HepG2 (cell line): ENCODE results near the gene TRIM15. TPM values are rescaled to one million over a fixed set of nuclear protein-coding genes. Genes with fewer than 3 reads are reported as not detected.

ENCODE experiments used
- HNRNPL ChIP-seq: fragments of 200-400 bp; formaldehyde crosslinking; IDR thresholded peaks from 2 replicates; pipeline ENCODE4 v1.6.1; 2017; ENCODE audit warnings: mild to moderate bottlenecking, low read depth, low read length
- KAT8 ChIP-seq: IDR thresholded peaks from 2 replicates; pipeline ENCODE4 v1.6.1; 2016; ENCODE audit warnings: missing genetic modification reagents, missing compliant biosample characterization
- SMYD3 ChIP-seq: sonication (generic); formaldehyde crosslinking; IDR thresholded peaks from 2 replicates; pipeline ENCODE4 v1.8.1; 2023; ENCODE audit warnings: mild to moderate bottlenecking, missing genetic modification reagents
- SPEN ChIP-seq: sonication (generic); formaldehyde crosslinking; IDR thresholded peaks from 2 replicates; pipeline ENCODE4 v1.5.1; 2020; ENCODE audit warnings: low read depth, mild to moderate bottlenecking, missing genetic modification reagents
- TAF1 ChIP-seq: sonication (generic); formaldehyde crosslinking; IDR thresholded peaks from 2 replicates; pipeline ENCODE4 v1.4.0; 2020; ENCODE audit warnings: missing genetic modification reagents
- TARDBP ChIP-seq: sonication (generic); formaldehyde crosslinking; IDR thresholded peaks from 2 replicates; pipeline ENCODE4 v1.8.0; 2022; ENCODE audit warnings: mild to moderate bottlenecking, missing genetic modification reagents
- ZNF12 ChIP-seq: sonication (generic); formaldehyde crosslinking; IDR thresholded peaks from 2 replicates; pipeline ENCODE4 v1.5.0; 2020; ENCODE audit warnings: missing genetic modification reagents
- ZNF20 ChIP-seq: sonication (generic); formaldehyde crosslinking; IDR thresholded peaks from 2 replicates; pipeline ENCODE4 v1.4.0; 2020; ENCODE audit warnings: mild to moderate bottlenecking, moderate library complexity, missing genetic modification reagents
- ZNF333 ChIP-seq: sonication (generic); formaldehyde crosslinking; IDR thresholded peaks from 2 replicates; pipeline ENCODE4 v1.4.0; 2020; ENCODE audit warnings: mild to moderate bottlenecking, missing genetic modification reagents, borderline replicate concordance
- ZNF510 ChIP-seq: sonication (generic); formaldehyde crosslinking; IDR thresholded peaks from 2 replicates; pipeline ENCODE4 v1.4.0; 2020; ENCODE audit warnings: low read depth, mild to moderate bottlenecking, missing genetic modification reagents
- ZNF513 ChIP-seq: sonication (generic); formaldehyde crosslinking; conservative IDR thresholded peaks from 2 replicates; pipeline ENCODE4 v1.5.0; 2020; ENCODE audit warnings: missing genetic modification reagents
- ZNF607 ChIP-seq: sonication (generic); formaldehyde crosslinking; IDR thresholded peaks from 2 replicates; pipeline ENCODE4 v1.5.1; 2020; ENCODE audit warnings: missing genetic modification reagents, mild to moderate bottlenecking, borderline replicate concordance
- ZNF652 ChIP-seq: IDR thresholded peaks from 2 replicates; pipeline ENCODE4 v1.6.1; 2016; ENCODE audit warnings: low read depth, borderline replicate concordance
- ZNF790 ChIP-seq: sonication (generic); formaldehyde crosslinking; IDR thresholded peaks from 2 replicates; pipeline ENCODE4 v1.8.0; 2022; ENCODE audit warnings: missing genetic modification reagents, mild to moderate bottlenecking, borderline replicate concordance
- ZNF891 ChIP-seq: sonication (generic); formaldehyde crosslinking; IDR thresholded peaks from 2 replicates; pipeline ENCODE4 v1.5.0; 2020; ENCODE audit warnings: mild to moderate bottlenecking, missing genetic modification reagents
- ZZZ3 ChIP-seq: sonication (generic); formaldehyde crosslinking; IDR thresholded peaks from 2 replicates; pipeline ENCODE4 v1.4.0; 2020; ENCODE audit warnings: missing genetic modification reagents, mild to moderate bottlenecking, borderline replicate concordance
- polyA plus RNA-seq, 8 experiments: library from polyadenylated mRNA; depleted of rRNA in 3 of 8; stranded (reverse) in 7 of 8; unstranded in 1 of 8; fragments of >200 nt; fragmentation: Illumina TruSeq in 4 of 8; extraction: Trizol in 4 of 8; gene quantifications; 2 replicates each; pipeline versions ENCODE4 v1.2.1 to v1.2.3, GENCODE V29; 2011 to 2016; ENCODE audit warnings: low read depth in 4 of 8, missing spikeins in 1 of 8, mixed read lengths in 1 of 8; ENCODE audit not compliant: insufficient read depth in 1 of 8
- total RNA-seq, 5 experiments: library from RNA; depleted of rRNA; stranded (reverse); fragments of >200 nt; fragmentation: Illumina TruSeq; extraction: Trizol; gene quantifications; 2 replicates each; pipeline ENCODE4 v1.2.3, GENCODE V29; 2016; ENCODE audit warnings: low read depth in 1 of 5
- TF ChIP-seq, protein P1 (sequence below): sonication (generic); formaldehyde crosslinking; IDR thresholded peaks from 2 replicates; pipeline ENCODE4 v1.4.0; 2020; ENCODE audit warnings: missing genetic modification reagents, borderline replicate concordance
- TF ChIP-seq, protein P2 (sequence below): sonication (generic); formaldehyde crosslinking; IDR thresholded peaks from 2 replicates; pipeline ENCODE4 v1.5.1; 2020; ENCODE audit warnings: missing genetic modification reagents, mild to moderate bottlenecking, borderline replicate concordance

Gene TRIM15
- total and polyA plus RNA-seq, 2 of the 13 experiments (the other 11 are each of a cell fraction or from before 2014, with no cell fraction given), result 35.1 to 38.2 TPM

DNA sequence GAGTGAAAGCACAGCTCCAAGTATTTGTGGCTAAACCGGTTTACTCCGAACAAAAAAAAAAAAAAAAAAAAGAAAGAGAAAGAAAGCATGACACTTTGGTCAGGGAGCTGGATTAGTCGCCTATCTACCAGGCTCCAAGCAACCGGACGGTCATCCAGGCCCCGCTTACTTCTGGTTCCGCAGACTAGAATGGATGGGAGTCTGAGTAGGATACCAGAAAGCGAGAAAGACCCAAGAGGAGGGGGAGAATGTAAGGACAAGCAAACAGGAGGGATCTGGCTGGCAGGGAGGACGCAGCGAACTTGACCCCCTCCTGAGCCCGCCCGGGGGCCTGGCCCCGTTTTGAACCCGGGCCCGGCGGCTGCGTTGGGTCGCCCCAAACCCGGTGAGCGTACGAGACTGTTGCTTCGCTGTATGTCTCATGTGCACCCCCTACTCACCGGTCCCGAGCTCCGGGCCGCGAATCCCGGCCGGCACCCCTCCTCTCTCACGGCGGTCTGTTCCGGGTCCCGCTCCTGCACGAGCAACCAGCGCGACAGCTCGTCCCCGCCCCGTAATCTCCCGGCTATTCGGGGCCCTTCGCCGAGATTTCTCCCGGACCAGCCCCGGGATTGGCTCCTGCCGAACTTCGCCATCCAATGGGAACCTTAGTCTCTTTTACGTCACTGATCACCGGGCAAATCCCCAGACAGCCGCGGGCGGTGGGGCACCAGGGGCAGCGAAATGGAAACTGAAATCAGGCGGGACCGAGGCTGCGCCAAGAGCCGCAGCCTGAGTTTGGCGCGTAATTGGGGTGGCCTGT, 49.7 kb downstream of the TRIM15 start, which contains the start of gene TRIM26 (continued):
- TF ChIP-seq ZNF513 (CRISPR knock-in tag) (no peak; the same call in 1 of the 2 replicates), ZZZ3 (CRISPR knock-in tag) (peak; percentile 74; the same call in 1 of the 2 replicates), TAF1 (CRISPR knock-in tag) (peak; percentile 89), KAT8 (peak; percentile 78), SPEN (0 out of 2 replicates have a peak, but pooled peaks have one; percentile 35), ZNF20 (0 out of 2 replicates have a peak, but pooled peaks have one; percentile 16), ZNF891 (CRISPR knock-in tag) (peak; percentile 92), ZNF510 (CRISPR knock-in tag) (peak; percentile 82; the same call in 1 of the 2 replicates), TARDBP (peak; percentile 75), ZNF333 (CRISPR knock-in tag) (peak; percentile 95; the same call in 1 of the 2 replicates), ZNF652 (CRISPR knock-in tag) (no peak), HNRNPL (peak; percentile 95), ZNF12 (CRISPR knock-in tag) (no peak), ZNF607 (CRISPR knock-in tag) (peak; percentile 84; the same call in 1 of the 2 replicates), SMYD3 (CRISPR knock-in tag) (peak; percentile 74; the same call in 1 of the 2 replicates), ZNF790 (CRISPR knock-in tag) (peak; percentile 45; the same call in 1 of the 2 replicates)
- TF ChIP-seq, protein P1, sequence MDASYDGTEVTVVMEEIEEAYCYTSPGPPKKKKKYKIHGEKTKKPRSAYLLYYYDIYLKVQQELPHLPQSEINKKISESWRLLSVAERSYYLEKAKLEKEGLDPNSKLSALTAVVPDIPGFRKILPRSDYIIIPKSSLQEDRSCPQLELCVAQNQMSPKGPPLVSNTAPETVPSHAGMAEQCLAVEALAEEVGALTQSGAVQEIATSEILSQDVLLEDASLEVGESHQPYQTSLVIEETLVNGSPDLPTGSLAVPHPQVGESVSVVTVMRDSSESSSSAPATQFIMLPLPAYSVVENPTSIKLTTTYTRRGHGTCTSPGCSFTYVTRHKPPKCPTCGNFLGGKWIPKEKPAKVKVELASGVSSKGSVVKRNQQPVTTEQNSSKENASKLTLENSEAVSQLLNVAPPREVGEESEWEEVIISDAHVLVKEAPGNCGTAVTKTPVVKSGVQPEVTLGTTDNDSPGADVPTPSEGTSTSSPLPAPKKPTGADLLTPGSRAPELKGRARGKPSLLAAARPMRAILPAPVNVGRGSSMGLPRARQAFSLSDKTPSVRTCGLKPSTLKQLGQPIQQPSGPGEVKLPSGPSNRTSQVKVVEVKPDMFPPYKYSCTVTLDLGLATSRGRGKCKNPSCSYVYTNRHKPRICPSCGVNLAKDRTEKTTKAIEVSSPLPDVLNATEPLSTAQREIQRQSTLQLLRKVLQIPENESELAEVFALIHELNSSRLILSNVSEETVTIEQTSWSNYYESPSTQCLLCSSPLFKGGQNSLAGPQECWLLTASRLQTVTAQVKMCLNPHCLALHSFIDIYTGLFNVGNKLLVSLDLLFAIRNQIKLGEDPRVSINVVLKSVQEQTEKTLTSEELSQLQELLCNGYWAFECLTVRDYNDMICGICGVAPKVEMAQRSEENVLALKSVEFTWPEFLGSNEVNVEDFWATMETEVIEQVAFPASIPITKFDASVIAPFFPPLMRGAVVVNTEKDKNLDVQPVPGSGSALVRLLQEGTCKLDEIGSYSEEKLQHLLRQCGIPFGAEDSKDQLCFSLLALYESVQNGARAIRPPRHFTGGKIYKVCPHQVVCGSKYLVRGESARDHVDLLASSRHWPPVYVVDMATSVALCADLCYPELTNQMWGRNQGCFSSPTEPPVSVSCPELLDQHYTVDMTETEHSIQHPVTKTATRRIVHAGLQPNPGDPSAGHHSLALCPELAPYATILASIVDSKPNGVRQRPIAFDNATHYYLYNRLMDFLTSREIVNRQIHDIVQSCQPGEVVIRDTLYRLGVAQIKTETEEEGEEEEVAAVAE, result no peak
- TF ChIP-seq, protein P2, sequence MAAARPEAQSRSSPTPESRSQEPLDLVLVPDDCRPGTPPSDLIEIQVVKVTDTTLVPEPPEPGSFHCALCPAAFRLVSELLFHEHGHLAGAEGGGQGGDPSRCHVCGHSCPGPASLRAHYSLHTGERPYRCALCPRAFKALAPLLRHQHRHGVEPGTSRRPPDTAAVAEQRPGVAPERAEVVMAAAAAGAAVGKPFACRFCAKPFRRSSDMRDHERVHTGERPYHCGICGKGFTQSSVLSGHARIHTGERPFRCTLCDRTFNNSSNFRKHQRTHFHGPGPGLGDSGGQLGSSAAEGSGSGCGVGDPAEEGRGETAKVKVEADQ, result peak; percentile 78; the same call in 1 of the 2 replicates
